ENCODE results near the gene PRDM16. TPM values are rescaled to one million over a fixed set of nuclear protein-coding genes. Genes with fewer than 3 reads are reported as not detected.
A peak's percentile ranks its signal among the peaks of the same experiment; 100 is the strongest.

Gene PRDM16
- total and polyA plus RNA-seq, 2 donors (not counting 1 experiment from before 2014, with no cell fraction given) = 0.03 to 0.12 TPM

DNA sequence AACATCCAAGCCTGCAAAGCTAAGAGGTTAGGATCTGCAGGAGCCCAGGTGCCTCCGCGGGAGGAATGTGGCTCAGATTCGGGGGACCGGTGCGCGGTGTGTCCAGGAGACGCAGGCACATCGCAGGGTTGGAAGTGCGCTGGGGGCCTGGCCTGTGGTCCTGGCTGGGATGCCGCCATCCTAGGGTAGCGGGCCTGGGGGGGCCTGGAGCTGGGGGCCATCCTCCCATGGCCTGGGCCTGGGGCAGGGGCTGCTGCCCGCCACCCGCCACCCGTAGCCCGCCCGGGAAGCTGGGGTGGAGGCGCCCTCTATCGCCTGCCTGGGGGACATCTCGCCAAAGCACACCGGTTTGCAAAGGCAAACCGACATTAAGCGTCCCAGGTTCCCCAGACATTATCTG, 214.8 kb downstream of the PRDM16 start:
- Histone ChIP-seq H3K4me3 (ENCODE audit: control extremely low read depth in 1 of 5, extremely low read depth in 1 of 5, insufficient read depth in 1 of 5, low read depth in 2 of 5, low read length in 4 of 5) (no peak overlapping the region), H3K9ac (ENCODE audit: low read length) (no peak overlapping the region), H2AFZ (ENCODE audit: insufficient read depth, low read depth, low read length, poor library complexity, severe bottlenecking) (no peak overlapping the region), H3K4me2 (replicated peaks; ENCODE audit: low read depth, low read length, poor library complexity, severe bottlenecking) (no peak overlapping the region), H3K36me3 (replicated peaks in 1 of 2; ENCODE audit: control extremely low read depth in 1 of 2, control insufficient read depth in 1 of 2, extremely low read depth in 1 of 2, insufficient read depth in 2 of 2, low read length in 1 of 2) (no peaks in the 10 kb centered on the region), H3K27ac (ENCODE audit: low read length in 2 of 2) (no peak overlapping the region), H3K79me2 (ENCODE audit: control insufficient read depth, insufficient read depth, low read length) (no peaks in the 10 kb centered on the region), H3K4me1 (ENCODE audit: control insufficient read depth in 2 of 2, insufficient read depth in 2 of 2, low read length in 2 of 2) (no peaks in the 10 kb centered on the region), H4K20me1 (ENCODE audit: control insufficient read depth, insufficient read depth, low read length, poor library complexity, severe bottlenecking) (no peaks in the 10 kb centered on the region), H3K27me3 (replicated peaks in 1 of 4; ENCODE audit: control extremely low read depth in 1 of 4, control insufficient read depth in 3 of 4, insufficient read depth in 4 of 4, low read length in 3 of 4) (no peaks in the 10 kb centered on the region), H3K9me3 (ENCODE audit: control extremely low read depth in 1 of 3, control insufficient read depth in 2 of 3, insufficient read depth in 1 of 3, low read length in 2 of 3) (no peaks in the 10 kb centered on the region)
- ATAC-seq (ENCODE audit: low read depth) (no peak), DNase-seq (no peak)
- H3K4me3 Mint-ChIP-seq = no peak overlapping the region
- 41% methylated on average over 22 of the region's 22 CpGs for WGBS (ENCODE audit: insufficient coverage)
- H3K27ac Mint-ChIP-seq = no peak overlapping the region
- ChIA-PET POLR2A (no interaction called here), CTCF (no interaction called here)
- H3K9me3 Mint-ChIP-seq (ENCODE audit: insufficient read depth) = no peaks in the 10 kb centered on the region
- TF ChIP-seq, protein P1, sequence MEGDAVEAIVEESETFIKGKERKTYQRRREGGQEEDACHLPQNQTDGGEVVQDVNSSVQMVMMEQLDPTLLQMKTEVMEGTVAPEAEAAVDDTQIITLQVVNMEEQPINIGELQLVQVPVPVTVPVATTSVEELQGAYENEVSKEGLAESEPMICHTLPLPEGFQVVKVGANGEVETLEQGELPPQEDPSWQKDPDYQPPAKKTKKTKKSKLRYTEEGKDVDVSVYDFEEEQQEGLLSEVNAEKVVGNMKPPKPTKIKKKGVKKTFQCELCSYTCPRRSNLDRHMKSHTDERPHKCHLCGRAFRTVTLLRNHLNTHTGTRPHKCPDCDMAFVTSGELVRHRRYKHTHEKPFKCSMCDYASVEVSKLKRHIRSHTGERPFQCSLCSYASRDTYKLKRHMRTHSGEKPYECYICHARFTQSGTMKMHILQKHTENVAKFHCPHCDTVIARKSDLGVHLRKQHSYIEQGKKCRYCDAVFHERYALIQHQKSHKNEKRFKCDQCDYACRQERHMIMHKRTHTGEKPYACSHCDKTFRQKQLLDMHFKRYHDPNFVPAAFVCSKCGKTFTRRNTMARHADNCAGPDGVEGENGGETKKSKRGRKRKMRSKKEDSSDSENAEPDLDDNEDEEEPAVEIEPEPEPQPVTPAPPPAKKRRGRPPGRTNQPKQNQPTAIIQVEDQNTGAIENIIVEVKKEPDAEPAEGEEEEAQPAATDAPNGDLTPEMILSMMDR (IDR thresholded peaks at IDR 0.05) = peak; percentile 15
- TF ChIP-seq EZH2 (IDR thresholded peaks at IDR 0.05; ENCODE audit: borderline replicate concordance, insufficient read depth, low read depth, low read length, poor library complexity, severe bottlenecking) = no peak
- no peaks in the 10 kb centered on the region for H3K4me1 Mint-ChIP-seq
- intact Hi-C loops (cut with micrococcal nuclease) = no loop called here
- no peaks in the 10 kb centered on the region for H3K27me3 Mint-ChIP-seq

DNA sequence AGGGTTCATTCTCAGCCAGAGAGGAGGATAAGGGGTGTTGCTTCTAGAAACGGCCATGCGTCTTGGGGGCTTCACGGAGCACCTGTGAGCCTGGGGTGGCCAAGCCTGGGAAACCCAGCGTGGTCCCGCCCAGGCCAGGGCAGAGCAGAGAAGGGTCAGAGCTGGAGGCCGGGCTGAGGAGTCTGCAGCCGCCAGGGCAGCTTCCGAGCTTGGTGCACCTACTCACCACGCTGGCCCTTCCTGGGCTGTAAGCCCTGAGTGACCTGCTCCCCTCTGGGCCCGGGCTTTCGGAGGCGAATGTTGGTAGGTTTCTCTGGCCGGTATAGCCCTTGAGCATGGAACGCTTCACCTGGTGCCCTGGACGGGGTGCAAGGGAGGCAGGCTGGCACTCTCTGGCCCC, 215.7 kb downstream of the PRDM16 start:
- Histone ChIP-seq H4K20me1 (ENCODE audit: control insufficient read depth, insufficient read depth, low read length, poor library complexity, severe bottlenecking) (no peaks in the 10 kb centered on the region), H3K27ac (ENCODE audit: low read length in 2 of 2) (no peak overlapping the region), H3K4me2 (replicated peaks; ENCODE audit: low read depth, low read length, poor library complexity, severe bottlenecking) (no peak overlapping the region), H3K79me2 (ENCODE audit: control insufficient read depth, insufficient read depth, low read length) (no peaks in the 10 kb centered on the region), H3K4me1 (ENCODE audit: control insufficient read depth in 2 of 2, insufficient read depth in 2 of 2, low read length in 2 of 2) (no peaks in the 10 kb centered on the region), H3K36me3 (replicated peaks in 1 of 2; ENCODE audit: control extremely low read depth in 1 of 2, control insufficient read depth in 1 of 2, extremely low read depth in 1 of 2, insufficient read depth in 2 of 2, low read length in 1 of 2) (no peaks in the 10 kb centered on the region), H2AFZ (ENCODE audit: insufficient read depth, low read depth, low read length, poor library complexity, severe bottlenecking) (no peak overlapping the region), H3K9ac (ENCODE audit: low read length) (no peak overlapping the region), H3K27me3 (replicated peaks in 1 of 4; ENCODE audit: control extremely low read depth in 1 of 4, control insufficient read depth in 3 of 4, insufficient read depth in 4 of 4, low read length in 3 of 4) (no peaks in the 10 kb centered on the region), H3K4me3 (ENCODE audit: control extremely low read depth in 1 of 5, extremely low read depth in 1 of 5, insufficient read depth in 1 of 5, low read depth in 2 of 5, low read length in 4 of 5) (no peak overlapping the region), H3K9me3 (ENCODE audit: control extremely low read depth in 1 of 3, control insufficient read depth in 2 of 3, insufficient read depth in 1 of 3, low read length in 2 of 3) (no peaks in the 10 kb centered on the region)
- no peak for ATAC-seq (ENCODE audit: low read depth)
- Mint-ChIP-seq H3K9me3 (ENCODE audit: insufficient read depth) (no peaks in the 10 kb centered on the region), H3K4me1 (no peaks in the 10 kb centered on the region), H3K4me3 (no peak overlapping the region), H3K27ac (no peak overlapping the region), H3K27me3 (no peaks in the 10 kb centered on the region)
- intact Hi-C loops (cut with micrococcal nuclease) = no loop called here
- WGBS (ENCODE audit: insufficient coverage) = 87% methylated on average over 15 of the region's 15 CpGs
- TF ChIP-seq, protein P1 (IDR thresholded peaks at IDR 0.05) = no peak
- no peak for TF ChIP-seq EZH2 (IDR thresholded peaks at IDR 0.05; ENCODE audit: borderline replicate concordance, insufficient read depth, low read depth, low read length, poor library complexity, severe bottlenecking)
- ChIA-PET CTCF (no interaction called here), POLR2A (no interaction called here)
- DNase-seq = no peak
